Stimulated activated CD4-positive, alpha-beta T cell treated with anti-CD3 and anti-CD28 coated beads, TNF-alpha, amount 100 ng/mL, for 48 hours (primary cell): ENCODE results near the gene RGS7.

Experiments
- DNase-seq, 3 donors: peaks; one replicate each; pipeline ENCODE4 v3.0.0-alpha.2; 2020; ENCODE audit warnings: low read depth in 3 of 3

The RGS7 gene

GRCh38 chr1:241356519-241357365 is at the start of gene RGS7:
Gene RGS7, minus strand, starts transcription at chr1:241357205.
- no peak for DNase-seq

GRCh38 chr1:241406421-241406820 is 49.4 kb upstream of the RGS7 start:
- DNase-seq: no peak

DNA sequence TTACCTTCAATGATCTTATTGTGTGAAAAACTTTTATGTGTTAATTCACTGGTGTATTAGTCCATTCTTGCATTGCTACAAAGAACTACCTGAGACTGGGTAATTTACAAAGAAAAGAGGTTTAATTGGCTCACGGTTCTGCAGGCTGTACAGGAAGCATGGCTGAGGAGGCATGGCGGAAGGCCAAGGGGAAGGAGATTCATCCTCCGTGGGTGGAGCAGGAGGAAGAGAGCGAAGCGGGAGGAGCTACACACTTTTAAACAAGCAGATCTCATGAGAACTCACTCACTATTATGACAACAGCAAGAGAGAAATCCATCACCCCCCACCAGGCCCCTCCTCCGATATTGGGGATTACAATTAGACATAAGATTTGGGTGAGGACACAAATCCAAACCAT is 44.2 kb upstream of the RGS7 start:
- DNase-seq: no peak

DNA sequence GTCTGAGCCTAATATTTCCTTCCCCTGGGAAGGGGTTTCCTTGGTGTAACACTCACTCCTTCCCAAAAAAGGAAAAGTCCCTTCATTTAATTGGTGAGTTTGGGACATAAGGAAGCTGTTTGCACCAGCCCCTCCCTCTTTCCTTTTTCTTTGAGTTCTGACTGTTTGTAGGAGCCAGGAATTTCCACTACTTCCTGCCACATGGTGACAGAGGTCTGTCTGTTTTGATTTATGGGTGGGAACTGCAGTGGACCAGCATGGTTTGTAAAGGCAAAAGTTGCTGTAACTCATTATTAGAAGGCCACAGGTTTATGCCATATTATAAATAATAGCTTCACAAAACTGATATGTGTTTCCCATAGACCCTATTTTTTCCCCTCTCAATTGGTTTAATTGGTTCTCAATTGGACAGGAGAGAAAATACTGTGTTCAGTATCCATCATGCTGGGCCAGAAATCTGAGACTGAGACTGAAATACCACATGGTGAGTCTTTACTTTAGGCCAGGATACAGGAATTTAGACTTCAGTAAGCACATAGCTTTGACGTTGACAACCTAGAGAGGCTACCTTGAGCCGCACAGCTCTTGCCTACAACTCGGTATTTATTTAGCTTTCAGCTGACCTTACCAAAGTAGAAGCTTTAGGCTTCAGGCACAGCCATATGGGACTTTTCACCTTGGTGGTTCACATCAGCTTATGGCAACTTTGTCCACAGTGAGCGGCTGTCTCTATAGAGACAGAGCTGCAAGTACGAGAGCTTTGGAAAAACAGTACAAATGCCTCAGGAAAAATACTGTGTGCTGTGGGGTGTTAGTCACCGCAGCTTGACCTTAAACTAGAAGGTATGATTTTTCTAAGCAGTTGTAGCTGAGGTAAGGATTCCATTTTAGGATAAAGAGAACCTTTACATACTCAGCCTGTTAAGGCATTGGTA is 40.0 kb upstream of the RGS7 start:
- DNase-seq: no peak

DNA sequence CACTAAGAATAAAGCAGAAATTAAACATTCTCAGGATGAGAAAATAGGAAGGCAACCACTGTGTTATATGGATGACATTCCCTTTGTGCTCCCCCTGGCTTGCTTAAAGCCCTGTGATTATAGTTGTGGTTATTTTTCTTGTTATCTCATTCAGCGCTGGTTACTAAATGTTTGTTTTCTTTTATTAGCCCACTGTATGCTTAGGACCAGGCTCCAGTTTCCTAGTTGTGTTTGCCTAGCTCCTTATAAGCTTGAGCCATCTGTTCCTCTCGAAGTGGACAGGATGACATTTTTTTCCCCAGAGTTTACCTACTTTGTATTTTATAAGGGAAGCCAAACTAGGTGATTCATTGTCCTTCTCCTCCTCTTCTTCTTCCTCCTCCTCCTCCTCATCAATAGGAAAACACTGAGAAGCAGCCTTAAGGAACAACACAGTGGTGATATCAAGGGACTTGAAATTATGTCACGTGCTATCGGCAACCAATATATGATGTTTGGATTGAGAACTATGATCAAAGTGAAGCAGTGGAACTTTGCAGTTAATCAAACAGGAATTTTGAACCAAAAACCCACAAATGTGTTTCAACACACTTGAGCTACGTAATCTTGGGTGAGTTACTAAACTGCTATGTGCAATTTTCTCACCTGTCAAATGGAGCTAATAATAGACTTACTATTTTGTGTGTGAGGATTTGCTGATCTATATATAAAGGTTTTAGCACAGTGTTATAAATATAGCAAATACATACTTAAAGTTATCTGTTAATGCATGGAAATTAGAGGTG is 35.1 kb upstream of the RGS7 start:
- no peak for DNase-seq

DNA sequence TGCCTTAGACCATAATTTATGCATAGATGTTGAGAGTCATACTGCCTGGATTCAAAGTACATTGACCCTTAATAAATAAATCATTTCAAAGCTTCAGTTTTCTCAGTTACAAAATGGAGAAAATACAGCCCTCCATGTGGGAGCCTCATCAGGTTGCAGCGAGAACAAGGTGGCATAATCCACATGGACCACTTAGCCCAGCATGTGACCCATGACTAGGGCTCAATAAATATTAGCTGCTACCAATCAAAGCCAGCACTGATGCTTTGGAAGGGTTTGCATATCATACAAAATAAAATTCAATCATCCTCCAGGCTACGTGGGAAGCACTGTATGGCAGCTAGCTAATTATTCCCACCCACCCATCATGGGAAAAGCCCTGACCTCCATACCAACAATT is 33.5 kb upstream of the RGS7 start:
- DNase-seq: no peak

DNA sequence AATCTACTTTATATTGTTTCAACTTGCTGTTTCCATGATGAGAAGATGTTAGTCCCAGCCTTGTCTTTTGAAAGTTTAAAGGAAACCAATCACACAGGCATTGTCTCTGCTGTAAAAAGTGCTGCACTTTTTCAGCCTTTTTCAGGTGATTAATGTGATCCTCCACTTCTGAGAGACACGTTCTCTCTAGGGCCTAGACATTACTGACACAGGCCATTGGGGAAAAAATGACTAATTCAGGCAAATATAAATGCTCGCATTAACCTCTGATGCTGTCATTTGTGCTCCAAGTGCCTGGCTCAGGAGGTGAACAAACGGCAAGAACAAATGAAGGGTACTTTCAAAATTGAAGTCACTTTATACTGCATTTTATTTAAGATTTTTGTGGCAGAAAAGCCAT is 32.4 kb upstream of the RGS7 start:
- no peak for DNase-seq

DNA sequence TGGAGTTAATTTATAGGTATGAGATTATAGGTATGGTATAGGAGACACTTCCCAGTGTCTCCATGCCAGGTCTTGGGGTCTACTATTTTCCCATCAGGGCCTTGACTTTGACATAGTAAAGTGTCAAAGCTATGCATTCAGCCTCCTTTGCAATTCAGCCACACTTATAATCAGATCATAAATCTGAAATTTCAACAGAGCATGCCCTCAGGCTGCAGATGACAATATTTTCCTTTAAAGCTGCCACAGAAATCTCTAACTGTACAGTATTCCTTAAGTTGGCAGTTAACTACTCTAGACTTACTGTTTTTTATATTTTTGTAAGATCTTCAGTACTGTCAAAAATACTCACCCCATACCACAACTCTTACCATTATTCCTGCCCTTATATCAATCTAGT is 30.2 kb upstream of the RGS7 start:
- no peak for DNase-seq

- no peak for DNase-seq
Observed at GRCh38 chr1:241376701-241377100, 19.7 kb upstream of the RGS7 start.

DNA sequence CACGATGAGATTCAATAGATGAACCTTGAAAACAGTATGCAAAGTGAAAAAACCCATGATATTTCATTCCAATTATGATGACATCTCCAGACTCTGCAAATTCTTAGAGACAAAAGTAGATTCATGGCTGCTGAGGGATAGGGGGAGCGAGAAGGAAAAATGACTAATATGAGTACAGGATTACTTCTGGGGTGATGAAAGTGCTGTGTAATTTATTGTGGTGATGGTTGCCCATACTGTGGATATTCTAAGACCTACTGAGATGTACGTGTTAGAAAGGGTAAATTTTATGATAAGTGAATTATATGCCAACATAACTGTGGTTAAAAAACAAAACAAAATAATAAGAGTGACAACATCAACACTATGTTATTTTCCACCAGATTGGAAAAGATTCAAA is 18.9 kb upstream of the RGS7 start:
- DNase-seq: no peak

- DNase-seq: no peak
Observed at GRCh38 chr1:241366196-241366595, 9.2 kb upstream of the RGS7 start.

GRCh38 chr1:241362350-241362749 is 5.3 kb upstream of the RGS7 start:
- no peak for DNase-seq

DNA sequence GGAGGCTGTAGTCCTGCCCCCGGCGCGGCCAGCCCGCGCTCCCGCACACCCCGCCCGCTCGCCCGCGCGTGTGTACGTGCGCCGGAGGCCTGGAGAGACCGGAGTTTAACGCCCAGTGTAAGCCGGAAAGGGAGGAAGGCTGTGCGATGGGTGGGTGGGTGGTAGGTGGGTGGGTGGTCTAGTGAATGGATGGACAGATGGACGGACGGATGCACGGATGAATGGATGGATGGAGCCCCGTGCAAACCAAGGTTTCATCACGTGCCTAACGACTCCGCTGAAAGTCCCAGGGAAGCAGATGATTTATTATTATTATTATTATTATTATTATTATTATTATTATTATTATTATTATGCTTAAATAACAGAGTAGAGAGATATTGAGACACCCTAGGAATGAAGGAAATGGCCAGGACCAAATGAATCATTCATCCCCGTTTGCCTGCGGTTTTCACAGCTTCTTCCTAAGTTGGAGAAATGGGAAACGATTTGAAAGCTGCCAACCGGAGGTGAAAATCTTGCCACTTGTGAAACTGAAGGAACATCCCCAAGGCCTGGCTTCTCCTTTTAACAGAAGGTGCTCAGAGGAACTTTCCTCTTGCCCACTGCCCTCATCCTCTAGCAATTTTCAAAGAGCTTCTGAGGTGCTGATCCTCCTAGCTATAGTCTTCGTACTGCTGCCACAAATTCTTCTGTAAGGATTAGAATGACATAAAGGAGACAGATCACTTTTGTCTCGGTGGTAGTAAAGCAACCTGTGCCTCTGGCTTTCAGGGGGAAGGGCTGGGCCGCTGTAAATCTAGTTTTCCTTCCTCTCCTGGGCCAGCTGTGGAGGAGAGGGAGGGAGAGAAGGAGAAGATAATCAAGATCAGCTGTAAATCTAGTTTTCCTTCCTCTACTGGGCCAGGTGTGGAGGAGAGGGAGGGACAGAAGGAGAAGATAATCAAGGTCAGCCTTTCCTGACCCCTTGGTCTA is 648 bp upstream of the RGS7 start:
- no peak for DNase-seq

- DNase-seq: no peak
Observed at GRCh38 chr1:241356187-241356518, 852 bp downstream of the RGS7 start.

DNA sequence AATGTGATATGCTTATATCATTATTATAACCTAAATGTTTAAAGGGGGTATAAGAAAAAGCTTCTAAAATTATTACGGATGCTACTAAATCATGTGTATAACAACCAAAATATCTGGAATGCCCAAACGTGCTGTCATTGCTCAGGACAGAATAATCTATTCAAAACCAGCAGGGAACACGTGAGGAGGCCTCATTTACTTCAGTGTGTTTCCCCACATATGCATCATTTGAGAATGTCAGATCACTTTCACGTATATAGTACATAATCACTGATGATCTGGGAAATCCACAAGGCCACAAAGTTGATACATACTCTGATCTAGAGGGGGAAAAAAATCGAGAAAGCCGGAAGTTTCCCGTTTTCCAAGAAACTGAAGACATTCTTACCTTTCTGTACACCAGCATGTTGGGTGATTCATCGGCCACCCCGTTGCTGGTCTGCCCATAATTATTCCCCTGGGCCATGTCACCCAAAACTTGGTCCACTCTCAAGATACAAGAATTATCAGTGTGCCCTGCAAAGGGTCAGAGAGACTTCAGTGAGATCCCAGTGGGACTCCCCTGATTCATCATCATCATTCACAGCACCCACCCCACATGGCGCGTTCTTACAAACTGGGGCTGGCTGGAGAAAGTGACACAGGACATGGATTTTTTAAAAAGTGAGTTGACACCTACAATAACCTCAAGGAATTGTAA is 1.5 kb downstream of the RGS7 start:
- no peak for DNase-seq

GRCh38 chr1:241352401-241352800 is 4.6 kb downstream of the RGS7 start:
- DNase-seq: no peak

DNA sequence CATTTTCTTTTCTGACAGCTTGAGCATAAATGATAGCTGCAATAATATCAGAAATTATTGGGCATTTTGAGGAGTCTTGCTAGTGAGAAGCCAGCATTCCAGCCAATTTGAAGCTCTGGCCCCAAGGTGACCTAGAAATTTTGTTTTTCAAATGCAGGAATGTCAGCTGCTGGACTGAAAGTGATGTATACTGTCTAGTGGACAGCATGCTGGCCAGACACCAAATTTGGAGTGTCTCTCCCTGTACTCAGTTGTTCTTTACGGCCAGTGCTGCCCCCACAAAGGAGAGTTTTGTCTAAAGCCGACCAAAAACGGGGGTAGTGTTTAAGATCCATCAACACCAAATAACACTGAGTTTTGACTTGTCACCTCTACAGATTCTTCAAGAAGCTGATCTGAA is 5.2 kb downstream of the RGS7 start:
- no peak for DNase-seq

- no peak for DNase-seq
Observed at GRCh38 chr1:241343956-241344355, 13.0 kb downstream of the RGS7 start.

GRCh38 chr1:241336335-241336734 is 20.7 kb downstream of the RGS7 start:
- no peak for DNase-seq

DNA sequence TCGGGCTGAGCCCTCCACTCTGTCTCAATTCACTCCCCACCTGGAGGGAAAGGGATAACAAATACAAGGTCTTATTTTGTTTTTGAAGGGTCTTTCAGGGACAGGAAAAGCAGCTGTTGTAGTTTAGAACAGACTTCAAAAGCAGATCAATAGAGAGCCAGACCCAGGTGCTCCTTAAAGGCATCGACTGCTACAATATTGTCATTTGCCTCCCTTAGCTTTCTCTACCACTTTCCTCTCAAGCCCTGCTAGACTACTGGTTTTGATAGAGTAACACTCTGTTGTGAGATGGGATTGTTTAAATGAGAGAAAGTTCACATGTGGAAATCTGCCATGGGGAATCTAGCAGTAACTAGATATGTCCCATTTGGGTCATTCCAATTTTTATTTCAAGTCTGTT is 24.0 kb downstream of the RGS7 start:
- DNase-seq: no peak
